Psoas muscle (tissue), 8 donors: Measurements from ENCODE around the gene TCFL5. TPM values are rescaled to one million over a fixed set of nuclear protein-coding genes. Genes with fewer than 3 reads are reported as not detected.

ENCODE experiments used
- ATAC-seq, 4 donors: fragments of 200-7000 bp; cut with Tn5 transposase; one replicate each; pipeline ENCODE4 v1.9.1; 2020; ENCODE audit warnings: moderate library complexity in 3 of 4, mild to moderate bottlenecking in 2 of 4
- DNase-seq, 2 donors: peaks; one replicate each; pipeline ENCODE4 v3.0.0-alpha.2; 2020
- H3K27ac ChIP-seq: fragments of 200-600 bp; one replicate; pipeline ENCODE4 v1.8.0; 2022
- H3K27me3 ChIP-seq, 3 donors: fragments of 200-600 bp in 1 of 3; one replicate each; pipeline versions ENCODE4 v1.6.1 to v1.8.0; 2013 to 2022; ENCODE audit warnings: low read length in 2 of 3, mild to moderate bottlenecking in 2 of 3, moderate library complexity in 1 of 3; ENCODE audit not compliant: insufficient read depth in 3 of 3
- H3K36me3 ChIP-seq, 2 donors: fragments of 200-600 bp in 1 of 2; one replicate each; pipeline versions ENCODE4 v1.6.1 to v1.8.0; 2013 to 2022; ENCODE audit warnings: low read depth in 1 of 2, mild to moderate bottlenecking in 1 of 2, moderate library complexity in 1 of 2; ENCODE audit not compliant: insufficient read depth in 1 of 2
- H3K4me1 ChIP-seq: fragments of 200-600 bp; one replicate; pipeline ENCODE4 v1.8.0; 2022
- H3K4me3 ChIP-seq: fragments of 200-600 bp; one replicate; pipeline ENCODE4 v1.8.0; 2022; ENCODE audit warnings: mild to moderate bottlenecking
- H3K9me3 ChIP-seq: fragments of 200-600 bp; one replicate; pipeline ENCODE4 v1.8.0; 2022
- WGBS, 3 donors: extraction: QIAGEN DNeasy Blood & Tissue Kit; methylation state at CpG; one replicate each; pipeline versions ENCODE4 v1.1.6 to v1.1.7; 2013; 5-methylcytosine and 5-hydroxymethylcytosine counted together
- intact Hi-C, 2 donors: fragments of 100-400 bp; cut with DNase I; formaldehyde crosslinking; loops; one replicate each; pipeline versions ENCODE4 v1.11.0 to v1.14.2; 2022
- polyA plus RNA-seq, 3 donors: library from polyadenylated mRNA; stranded (reverse); fragments of 200-250 nt; gene quantifications; one replicate each; pipeline ENCODE4 v1.2.3, GENCODE V29; 2013
- total RNA-seq, 4 donors: library from RNA; stranded (reverse); fragmentation: NEBNext Ultra II Directional in 2 of 4; extraction: Animal tissue kit (Norgen Biotek cat#: 25700) in 2 of 4; gene quantifications; one replicate each; pipeline versions ENCODE4 v1.2.1 to v1.2.4, GENCODE V29; 2021 to 2023
- TF ChIP-seq, protein P1 (sequence below): fragments of 200-600 bp; IDR thresholded peaks from one replicate; pipeline ENCODE4 v1.8.0; 2022; ENCODE audit warnings: antibody characterized with exemption
- donor health status: healthy with polysubstance abuse.
- donor health status: DM: no; HTN: no; CAD: no; lungs with moderate emphysema.
- donor health status: Bipolar disorder and iron deficiency.
- donor health status: healthy.
- donor health status: DM: yes; HTN: yes; CAD: no.
- donor health status: DM: no; HTN: no; CAD: no.
- donor health status: DM: no; HTN: no; CAD: no.
- donor health status: DM: yes; HTN: yes; CAD: no.

The TCFL5 gene
- total and polyA plus RNA-seq, 7 donors, result 2.3 to 5.2 (median 3.9) TPM

DNA sequence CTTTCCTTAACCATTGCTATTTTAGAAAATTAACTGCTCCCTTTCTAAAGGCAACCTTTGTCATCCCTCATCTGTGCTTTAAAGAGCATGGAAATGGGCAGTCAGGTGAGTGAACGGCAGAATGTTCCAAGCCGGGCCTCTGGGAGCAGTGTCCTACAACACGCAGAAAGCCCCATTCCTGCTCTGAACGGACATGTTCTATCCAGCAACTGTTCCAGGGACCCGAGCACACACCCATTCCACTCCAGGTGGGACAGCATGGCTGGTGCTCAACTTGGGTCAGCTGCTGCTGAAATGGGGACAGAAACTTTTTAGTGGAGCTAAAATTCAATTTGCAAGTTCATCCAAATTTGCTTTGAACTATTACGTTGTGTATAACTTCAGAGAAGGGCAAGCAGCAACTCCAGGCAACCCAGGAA, 38.0 kb upstream of the TCFL5 start:
- ATAC-seq, result peak in 3 of 4 donors; percentile 31 to 39 (median 36)
- Histone ChIP-seq H3K36me3 (peaks cover 9 to 53% of the 10 kb centered on the region in 2 donors), H3K4me3 (no peak overlapping the region), H3K27ac (no peak overlapping the region), H3K9me3 (no peaks in the 10 kb centered on the region), H3K4me1 (peaks cover 10% of the 10 kb centered on the region), H3K27me3 (no peaks in the 10 kb centered on the region)
- intact Hi-C loops, result loop anchor here (2.0 to 5.0 kb wide), 3 partner anchors 25 to 109 kb away; partner anchors contain the start of gene GID8 (in 1 of the 2)
- TF ChIP-seq, protein P1, sequence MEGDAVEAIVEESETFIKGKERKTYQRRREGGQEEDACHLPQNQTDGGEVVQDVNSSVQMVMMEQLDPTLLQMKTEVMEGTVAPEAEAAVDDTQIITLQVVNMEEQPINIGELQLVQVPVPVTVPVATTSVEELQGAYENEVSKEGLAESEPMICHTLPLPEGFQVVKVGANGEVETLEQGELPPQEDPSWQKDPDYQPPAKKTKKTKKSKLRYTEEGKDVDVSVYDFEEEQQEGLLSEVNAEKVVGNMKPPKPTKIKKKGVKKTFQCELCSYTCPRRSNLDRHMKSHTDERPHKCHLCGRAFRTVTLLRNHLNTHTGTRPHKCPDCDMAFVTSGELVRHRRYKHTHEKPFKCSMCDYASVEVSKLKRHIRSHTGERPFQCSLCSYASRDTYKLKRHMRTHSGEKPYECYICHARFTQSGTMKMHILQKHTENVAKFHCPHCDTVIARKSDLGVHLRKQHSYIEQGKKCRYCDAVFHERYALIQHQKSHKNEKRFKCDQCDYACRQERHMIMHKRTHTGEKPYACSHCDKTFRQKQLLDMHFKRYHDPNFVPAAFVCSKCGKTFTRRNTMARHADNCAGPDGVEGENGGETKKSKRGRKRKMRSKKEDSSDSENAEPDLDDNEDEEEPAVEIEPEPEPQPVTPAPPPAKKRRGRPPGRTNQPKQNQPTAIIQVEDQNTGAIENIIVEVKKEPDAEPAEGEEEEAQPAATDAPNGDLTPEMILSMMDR, result no peak
- 1 to 4% (median 1%) methylated on average over 6 of the region's 6 CpGs for WGBS, 3 donors
- DNase-seq, result no peak

DNA sequence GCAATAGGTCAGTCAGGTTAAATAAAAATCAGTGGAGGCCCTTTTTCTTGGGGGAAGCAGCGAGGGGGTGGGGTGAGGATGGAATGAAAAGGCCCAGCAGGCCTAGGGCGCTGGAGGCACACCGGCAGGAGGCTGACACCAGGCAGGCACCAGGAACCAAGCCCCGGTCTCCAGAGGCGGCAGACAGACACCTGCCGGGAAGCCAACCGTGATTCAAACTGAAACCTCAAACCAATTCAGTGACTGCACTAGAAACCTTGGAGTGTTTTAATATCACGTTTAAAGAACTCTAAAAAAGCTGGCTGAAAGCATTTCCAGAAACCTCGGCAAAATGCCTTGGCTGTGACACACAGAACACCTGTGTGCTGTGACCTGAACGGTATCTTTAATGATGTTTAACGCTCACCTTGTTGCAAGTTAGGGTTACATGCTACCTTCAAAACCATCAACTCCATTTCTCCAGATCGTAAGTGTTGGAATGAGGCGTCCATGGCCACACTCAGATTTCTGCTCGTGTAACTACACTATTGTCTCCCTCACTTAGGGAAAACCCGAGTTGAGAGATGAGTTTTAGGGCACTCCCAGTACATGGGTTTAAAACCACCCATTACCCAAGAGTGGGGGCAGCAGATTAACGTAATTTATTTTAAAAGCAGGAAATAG, 37.5 kb upstream of the TCFL5 start:
- Histone ChIP-seq H3K27me3 (no peaks in the 10 kb centered on the region), H3K27ac (no peak overlapping the region), H3K4me3 (no peak overlapping the region), H3K9me3 (no peaks in the 10 kb centered on the region), H3K36me3 (peaks cover 9 to 53% of the 10 kb centered on the region in 2 donors), H3K4me1 (peaks cover 10% of the 10 kb centered on the region)
- intact Hi-C loops, result no loop called here
- TF ChIP-seq, protein P1, result no peak
- ATAC-seq, result no peak
- 29 to 35% (median 30%) methylated on average over 16 of the region's 16 CpGs for WGBS, 3 donors
- DNase-seq, result no peak

DNA sequence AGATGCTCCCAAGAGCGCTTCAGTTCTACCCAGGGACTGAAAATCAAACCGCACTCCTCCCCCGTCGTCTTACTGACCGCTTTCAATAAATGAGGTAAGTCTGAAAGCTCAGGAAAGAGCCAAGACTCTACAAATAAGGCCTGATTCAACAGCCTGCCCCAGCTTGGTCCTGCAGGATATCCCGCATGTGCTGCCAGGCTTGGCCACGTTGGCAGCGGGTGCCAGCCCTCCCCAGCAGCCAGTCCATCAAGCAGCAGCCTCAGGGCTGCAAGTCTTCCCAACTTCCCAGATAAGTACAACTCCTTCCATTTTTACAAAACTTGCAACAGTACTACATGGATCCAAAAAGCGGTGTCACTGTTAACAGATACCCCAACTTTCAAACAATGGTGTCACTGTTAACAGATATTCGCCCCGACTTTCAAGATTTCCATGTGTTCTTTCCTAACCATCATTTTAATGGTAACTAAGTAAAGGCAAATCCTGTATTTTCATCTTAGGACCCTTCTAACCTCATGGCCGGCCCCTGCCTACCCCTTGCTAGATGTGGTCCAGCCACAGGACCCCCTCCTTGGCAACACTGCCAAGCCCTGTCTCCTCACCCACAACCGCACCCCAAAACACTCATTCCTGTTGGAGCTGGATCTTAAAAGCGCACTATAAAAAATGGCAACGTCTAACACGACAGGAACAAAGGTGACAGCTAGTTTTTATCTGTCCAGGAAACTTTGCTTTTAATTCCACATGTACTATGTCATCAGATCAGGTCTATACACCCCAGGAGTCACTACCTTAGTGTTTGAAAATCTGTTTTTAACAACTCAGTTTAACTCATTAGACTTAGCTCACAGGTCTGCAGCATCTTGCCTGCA, 36.7 kb upstream of the TCFL5 start:
- no peaks in the 10 kb centered on the region for H3K9me3 ChIP-seq
- H3K27me3 ChIP-seq, result no peaks in the 10 kb centered on the region
- H3K4me3 ChIP-seq, result no peak overlapping the region
- intact Hi-C loops, result no loop called here
- no peak for DNase-seq
- peaks cover 12 to 53% of the 10 kb centered on the region in 2 donors for H3K36me3 ChIP-seq
- TF ChIP-seq, protein P1, result no peak
- WGBS, 3 donors, result 60 to 74% (median 66%) methylated on average over 16 of the region's 16 CpGs
- H3K4me1 ChIP-seq, result peaks cover 10% of the 10 kb centered on the region
- H3K27ac ChIP-seq, result no peak overlapping the region
- no peak for ATAC-seq

DNA sequence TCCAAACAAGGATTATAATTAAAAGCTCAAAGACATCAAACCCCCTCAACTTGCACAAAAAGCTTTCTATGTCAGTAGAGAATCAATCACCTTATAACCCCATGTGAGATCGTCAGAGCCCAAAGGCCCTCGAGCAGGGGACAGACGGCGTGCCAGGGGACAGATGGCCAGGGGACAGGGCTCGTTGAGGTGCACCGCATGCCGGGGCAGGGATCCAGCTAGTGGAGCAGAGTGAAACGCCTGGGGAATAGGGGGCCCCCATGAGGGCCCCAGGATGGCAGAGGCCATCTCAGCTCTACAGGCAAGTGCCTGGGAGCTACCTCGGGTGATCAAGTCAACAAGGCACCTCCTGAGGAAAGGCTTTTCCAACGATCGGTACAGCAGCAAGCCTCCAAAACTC, 36.0 kb upstream of the TCFL5 start:
- Histone ChIP-seq H3K4me1 (peaks cover 10% of the 10 kb centered on the region), H3K27me3 (no peaks in the 10 kb centered on the region), H3K4me3 (no peak overlapping the region), H3K9me3 (no peaks in the 10 kb centered on the region), H3K27ac (no peak overlapping the region), H3K36me3 (peaks cover 12 to 53% of the 10 kb centered on the region in 2 donors)
- intact Hi-C loops, result no loop called here
- TF ChIP-seq, protein P1, result no peak
- WGBS, 3 donors, result 38 to 58% (median 42%) methylated on average over 11 of the region's 11 CpGs
- DNase-seq (no peak), ATAC-seq (no peak)
